HTR-8/SVneo (cell line): ENCODE results near the gene CES4A.
A peak's percentile ranks its signal among the peaks of the same experiment; 100 is the strongest.
"Not testable (repeated sequence)": the region's sequence is repeated elsewhere in the genome, so short reads cannot be mapped to it uniquely, and the experiment has no call there.

Experiments used
- DNase-seq: peaks from one replicate; pipeline ENCODE4 v3.0.0; 2011; ENCODE audit warnings: low spot score, mixed read lengths; ENCODE audit not compliant: insufficient read length
- FAIRE-seq: peaks from 2 replicates; lab custom pipeline; 2011; peaks lifted over from hg19 to GRCh38; lab: Jason Lieb, UNC

Gene CES4A

GRCh38 chr16:66979011-66979717 lies 9.2 kb upstream of the CES4A start:
- DNase-seq (no peak), FAIRE-seq (no peak)

DNA sequence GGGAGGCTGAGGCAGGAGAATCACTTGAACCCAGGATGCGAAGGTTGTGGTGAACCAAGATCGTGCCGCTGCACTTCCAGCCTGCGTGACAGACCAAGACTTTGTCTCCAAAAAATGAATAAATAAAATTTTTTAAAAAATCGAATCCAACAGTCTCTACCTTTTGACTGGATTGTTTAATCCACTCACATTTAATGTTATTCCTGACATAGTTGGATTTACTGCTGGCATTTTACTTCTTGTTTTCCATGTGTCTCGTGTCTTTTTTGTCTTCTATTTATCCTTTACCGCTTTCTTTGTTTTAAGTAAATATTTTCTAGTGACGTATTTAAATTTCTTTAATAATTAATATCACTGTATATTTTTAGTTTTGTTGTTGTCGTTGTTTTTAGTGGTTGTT lies 5.4 kb upstream of the CES4A start:
- FAIRE-seq (no peak), DNase-seq (no peak)

DNA sequence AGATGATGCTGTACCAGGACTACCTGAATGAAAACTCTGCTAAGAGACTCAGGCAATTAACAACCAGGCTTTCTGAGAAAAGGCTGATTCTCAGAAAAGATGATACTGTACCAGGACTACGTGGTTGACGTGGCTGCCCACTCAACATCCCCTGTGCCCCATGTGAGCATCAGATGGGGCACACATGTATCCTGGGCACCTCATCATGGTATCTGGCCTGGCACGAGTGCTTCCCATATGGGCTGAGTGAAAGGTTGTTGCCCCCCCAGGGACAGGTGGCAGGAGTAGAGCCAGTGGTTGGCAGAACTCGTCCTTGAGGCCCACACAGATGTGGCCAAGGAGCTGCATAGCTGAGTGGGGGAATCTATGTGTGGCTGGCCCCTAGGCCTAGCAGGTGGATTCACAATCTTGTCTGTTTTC lies 3.5 kb upstream of the CES4A start:
- DNase-seq (no peak), FAIRE-seq (no peak)

GRCh38 chr16:66986559-66986958 lies 1.8 kb upstream of the CES4A start:
- FAIRE-seq (no peak), DNase-seq (no peak)

DNA sequence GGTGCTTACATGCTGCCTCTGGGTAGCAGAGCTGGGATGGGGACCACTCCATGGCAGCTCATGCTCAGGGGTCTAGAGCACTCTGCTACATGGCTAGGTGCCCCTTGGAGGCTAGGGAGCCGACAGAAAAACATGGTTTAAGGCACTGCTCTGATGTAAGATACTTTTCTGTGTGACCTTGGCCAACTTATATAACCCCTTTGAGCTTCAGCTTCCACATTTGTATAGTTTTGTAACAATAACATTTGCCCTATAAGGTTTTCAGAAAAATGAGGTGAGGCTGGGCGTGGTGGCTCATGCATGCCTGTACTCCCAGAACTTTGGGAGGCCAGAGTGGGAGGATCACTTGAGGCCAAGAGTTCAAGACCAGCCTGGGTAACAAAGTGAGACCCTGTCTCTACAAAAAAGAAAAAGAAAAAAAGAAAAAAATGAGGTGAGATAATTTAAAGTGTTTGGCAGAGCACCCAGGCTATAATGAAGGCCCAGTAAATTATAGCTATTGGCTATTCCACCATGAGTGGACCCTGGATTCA lies 3.2 kb downstream of the CES4A start:
- no peak for FAIRE-seq
- DNase-seq = no peak

DNA sequence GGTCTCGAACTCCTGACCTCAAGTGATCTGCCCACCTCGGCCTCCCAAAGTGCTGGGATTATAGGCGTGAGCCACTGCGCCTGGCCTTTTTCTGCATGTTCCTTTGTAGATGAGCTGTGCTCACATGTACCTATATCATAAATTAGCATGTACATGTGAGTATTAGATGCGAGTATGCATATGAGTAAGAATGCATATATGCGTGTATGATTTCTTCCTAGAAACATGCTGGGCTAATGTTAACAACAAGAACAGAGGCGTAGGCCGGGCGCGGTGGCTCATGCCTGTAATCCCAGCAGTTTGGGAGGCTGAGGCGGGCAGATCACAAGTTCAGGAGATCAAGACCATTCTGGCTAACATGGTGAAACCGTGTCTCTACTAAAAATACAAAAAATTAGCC lies 5.2 kb downstream of the CES4A start:
- not testable (repeated sequence) for FAIRE-seq, DNase-seq

DNA sequence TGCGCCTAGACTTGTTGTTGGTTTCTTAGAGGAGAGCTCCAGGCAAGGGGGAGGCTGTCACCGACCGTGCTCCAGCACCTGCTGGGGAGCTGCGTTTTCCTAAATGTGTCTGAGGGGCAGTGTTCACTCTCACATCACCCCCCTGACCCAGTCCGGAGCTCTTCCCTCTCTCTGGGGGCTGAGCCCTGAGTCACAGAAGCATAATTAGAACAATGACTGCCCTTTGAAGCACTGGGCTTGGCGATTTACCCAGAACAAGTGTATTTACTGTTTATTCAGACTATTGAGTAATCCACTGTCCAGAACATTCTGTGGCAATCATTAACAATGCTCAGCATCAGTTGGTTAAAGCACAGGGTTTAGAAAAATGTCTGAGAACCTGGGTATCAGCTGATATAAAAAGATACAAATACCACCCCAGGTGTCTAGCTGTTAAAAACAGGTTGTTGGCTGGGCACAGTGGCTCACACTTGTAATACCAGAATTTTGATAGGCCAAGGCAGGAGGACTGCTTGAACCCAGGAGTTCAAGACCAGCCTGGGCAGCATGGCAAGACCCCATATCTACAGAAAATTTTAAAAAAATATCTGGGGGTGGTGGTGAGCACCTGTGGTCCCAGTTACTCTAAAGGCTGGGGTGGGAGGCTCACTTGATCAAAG lies 8.1 kb downstream of the CES4A start:
- FAIRE-seq = no peak

DNA sequence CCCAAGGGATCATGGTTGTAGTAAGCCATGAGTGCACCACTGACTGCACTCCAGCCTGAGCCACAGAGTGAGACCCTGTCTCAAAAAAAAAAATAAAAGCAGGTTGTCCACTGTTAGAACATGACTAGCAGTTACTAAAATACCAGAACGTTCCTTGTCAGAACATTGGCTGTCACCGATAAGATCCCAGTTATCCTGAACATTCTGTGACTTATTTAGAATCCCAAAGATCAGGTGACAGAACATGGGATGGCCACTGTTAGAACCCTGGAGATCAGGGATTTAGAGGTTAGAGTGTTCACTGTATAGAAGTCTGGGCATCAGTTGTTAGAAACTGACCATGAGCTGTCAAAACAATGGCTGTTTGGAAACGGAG lies 8.6 kb downstream of the CES4A start:
- DNase-seq = no peak
- no peak for FAIRE-seq

More for the DNA sequence above, 8.1 kb downstream of the CES4A start:
- DNase-seq = no peak

DNA sequence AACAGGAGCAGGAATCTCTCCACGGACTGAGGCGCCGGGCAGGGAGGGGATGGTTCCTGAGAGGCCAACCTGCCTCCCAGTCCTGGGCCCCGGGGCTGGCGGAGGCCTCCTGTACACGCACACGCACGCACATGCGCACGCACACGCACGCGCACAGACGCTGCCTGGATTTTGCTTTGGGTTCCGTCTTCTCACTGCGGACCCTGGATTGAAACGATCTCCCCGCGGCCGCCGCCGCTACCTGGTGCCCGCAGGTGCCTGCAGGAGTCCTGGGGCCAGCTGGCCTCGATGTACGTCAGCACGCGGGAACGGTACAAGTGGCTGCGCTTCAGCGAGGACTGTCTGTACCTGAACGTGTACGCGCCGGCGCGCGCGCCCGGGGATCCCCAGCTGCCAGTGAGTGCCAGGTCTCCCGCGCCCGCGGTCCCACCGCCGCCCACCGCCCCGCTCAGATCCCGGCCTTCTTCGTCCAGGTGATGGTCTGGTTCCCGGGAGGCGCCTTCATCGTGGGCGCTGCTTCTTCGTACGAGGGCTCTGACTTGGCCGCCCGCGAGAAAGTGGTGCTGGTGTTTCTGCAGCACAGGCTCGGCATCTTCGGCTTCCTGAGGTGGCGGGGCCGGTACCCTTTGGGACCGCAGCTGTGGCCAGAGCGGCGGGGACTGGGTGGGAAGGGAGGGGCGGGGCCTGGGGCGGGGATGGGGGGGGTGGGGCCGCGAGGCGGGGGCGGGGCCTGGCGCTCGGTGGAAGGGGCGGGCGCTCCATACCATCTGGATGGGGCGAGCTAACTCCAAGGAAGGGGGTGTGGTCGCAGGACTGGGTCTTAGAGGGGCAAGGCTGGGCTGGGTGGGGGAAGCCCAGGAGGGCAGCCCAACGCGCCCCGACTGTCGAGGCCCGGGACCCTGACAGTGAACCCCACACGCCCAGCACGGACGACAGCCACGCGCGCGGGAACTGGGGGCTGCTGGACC lies 12.3 kb downstream of the CES4A start:
- FAIRE-seq = no peak
- DNase-seq = peak; percentile 63

DNA sequence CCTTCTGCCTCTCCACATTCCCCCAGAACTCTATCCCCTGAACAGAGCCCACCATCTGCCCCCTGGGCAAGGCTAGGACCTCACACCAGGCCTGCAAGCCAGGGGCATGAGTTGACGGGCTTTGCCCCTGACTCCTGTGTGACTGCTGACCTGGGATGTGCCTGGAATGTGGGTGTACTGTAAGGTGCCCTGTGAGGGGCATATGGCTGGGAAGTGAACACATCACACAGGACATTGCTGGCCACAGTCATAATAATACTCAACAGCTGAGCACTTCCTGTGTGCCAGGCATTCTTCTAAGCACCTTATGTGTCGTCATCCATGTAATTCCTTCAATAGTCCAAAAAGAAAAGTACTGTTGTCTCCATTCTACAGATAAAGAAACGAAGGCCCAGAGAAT lies 13.3 kb downstream of the CES4A start:
- no peak for FAIRE-seq

DNA sequence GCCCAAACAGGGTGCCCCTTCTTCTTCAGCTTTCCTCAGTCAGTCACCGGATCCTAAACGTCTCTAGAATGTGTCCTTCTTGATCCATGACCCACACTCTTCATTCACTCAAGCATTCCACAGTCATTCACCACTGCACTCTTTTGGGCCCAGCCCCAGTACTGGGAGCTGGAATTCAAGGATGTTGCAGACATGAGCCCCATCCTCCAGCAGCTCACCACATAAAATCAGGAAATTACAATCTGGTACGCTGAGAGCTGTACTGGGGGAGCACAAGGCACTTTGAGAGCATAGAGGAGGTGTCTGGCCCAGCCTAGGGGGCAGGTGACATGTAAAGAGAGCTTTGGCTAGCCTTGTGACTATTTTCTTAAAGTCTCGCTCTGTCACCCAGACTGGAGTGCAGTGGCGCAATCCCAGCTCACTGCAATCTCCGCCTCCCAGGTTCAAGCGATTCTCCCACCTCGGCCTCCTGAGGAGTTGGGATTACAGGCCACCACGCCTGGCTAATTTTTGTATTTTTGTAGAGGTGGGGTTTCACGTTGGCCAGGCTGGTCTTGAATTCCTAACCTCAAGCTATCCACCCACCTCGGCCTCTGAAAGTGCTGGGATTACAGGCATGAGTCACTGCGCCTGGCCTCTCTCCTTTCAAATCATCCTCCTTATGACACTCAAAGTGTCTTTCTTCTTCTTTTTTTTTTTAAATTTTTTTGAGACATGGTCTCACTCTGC lies 18.7 kb downstream of the CES4A start:
- FAIRE-seq (peak; percentile 82), DNase-seq (no peak)

More for the DNA sequence above, 13.3 kb downstream of the CES4A start:
- no peak for DNase-seq

GRCh38 chr16:67009158-67009557 lies 20.8 kb downstream of the CES4A start:
- FAIRE-seq = peak; percentile 49
- no peak for DNase-seq

GRCh38 chr16:67011274-67011673 lies 22.9 kb downstream of the CES4A start:
- DNase-seq = no peak
- peak; percentile 36 for FAIRE-seq

GRCh38 chr16:67013233-67013822 lies 24.9 kb downstream of the CES4A start:
- no peak for DNase-seq
- FAIRE-seq = peak; percentile 28

DNA sequence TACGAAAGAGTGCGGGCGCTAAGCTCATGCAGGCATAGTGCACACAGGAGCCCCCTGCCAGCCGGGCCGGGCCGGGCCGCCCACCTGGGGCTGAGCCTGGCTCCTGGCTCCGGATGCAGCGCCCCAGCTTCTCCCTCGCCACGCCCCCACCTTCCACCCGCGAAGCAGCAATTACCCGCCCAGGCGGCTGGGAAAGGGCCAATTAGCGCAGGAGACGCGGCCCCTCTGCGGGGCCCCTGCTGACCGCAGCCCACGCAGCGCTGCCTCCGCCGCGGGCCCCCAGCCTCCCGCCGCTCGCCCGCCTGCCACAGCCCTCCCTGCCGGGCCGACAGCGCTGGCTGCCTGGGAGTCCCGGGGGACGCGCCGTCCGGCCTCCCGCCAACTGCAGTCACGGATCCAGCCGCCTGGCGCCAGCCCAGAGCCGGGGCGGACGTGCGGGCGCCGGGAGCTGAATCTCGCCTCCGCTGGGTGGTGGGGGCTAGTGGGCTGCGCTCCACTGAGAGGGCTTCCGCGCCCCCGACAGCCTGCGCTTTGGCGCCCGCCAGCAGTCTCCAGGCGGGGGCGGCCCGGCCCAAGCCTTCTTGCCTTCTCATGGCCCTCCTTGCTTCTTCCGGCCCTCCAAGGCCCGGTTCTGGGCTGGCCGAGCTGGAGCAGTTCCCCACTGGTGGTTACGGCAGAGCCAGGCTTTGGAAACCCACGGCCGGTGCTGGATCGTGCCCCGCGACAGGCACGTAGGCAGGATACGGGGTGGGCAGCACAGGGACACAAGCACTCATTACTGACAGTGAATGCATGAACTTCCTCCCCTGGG lies 25.6 kb downstream of the CES4A start:
- DNase-seq (peak; percentile 45), FAIRE-seq (peak; percentile 90)

GRCh38 chr16:67014634-67015312 lies 26.4 kb downstream of the CES4A start:
- no peak for FAIRE-seq
- DNase-seq = no peak

- FAIRE-seq = peak; percentile 78
- no peak for DNase-seq
Observed at GRCh38 chr16:67015313-67015731, 26.9 kb downstream of the CES4A start.

GRCh38 chr16:67016143-67016542 lies 27.8 kb downstream of the CES4A start:
- DNase-seq (no peak), FAIRE-seq (no peak)
